NCI-H2196 treated with DMSO at 0.1 percent for 48 hours (cell line): ENCODE results near the gene NUP205.

ENCODE experiments used
- DNase-seq: peaks from one replicate; lab custom pipeline; 2025; ENCODE audit not compliant: unreplicated experiment; lab: John Stamatoyannopoulos, UW

Gene NUP205

GRCh38 chr7:135557455-135558336, at the start of gene NUP205:
Gene NUP205 (plus strand): TSS chr7:135557917. CDS start chr7:135557945, 28 bp downstream.
- peak; percentile 77 for DNase-seq

GRCh38 chr7:135508883-135509588, 48.7 kb upstream of the NUP205 start:
- no peak for DNase-seq

- DNase-seq = no peak
Observed at GRCh38 chr7:135509589-135509838, 48.2 kb upstream of the NUP205 start.

GRCh38 chr7:135509839-135510591, 47.7 kb upstream of the NUP205 start, which contains the start of gene CNOT4:
Gene CNOT4 (minus strand): TSS chr7:135510102. CDS start chr7:135438331, 71,771 bp downstream.
- DNase-seq = peak; percentile 95

- DNase-seq = no peak
Observed at GRCh38 chr7:135510592-135511183, 47.0 kb upstream of the NUP205 start.

- peak; percentile 32 for DNase-seq
Observed at GRCh38 chr7:135512135-135512887, 45.4 kb upstream of the NUP205 start.

GRCh38 chr7:135514856-135515255, 42.9 kb upstream of the NUP205 start:
- DNase-seq = peak; percentile 17

GRCh38 chr7:135517060-135517459, 40.7 kb upstream of the NUP205 start:
- no peak for DNase-seq

- DNase-seq = no peak
Observed at GRCh38 chr7:135518748-135519147, 39.0 kb upstream of the NUP205 start.

GRCh38 chr7:135519233-135519688, 38.5 kb upstream of the NUP205 start:
- no peak for DNase-seq

GRCh38 chr7:135519871-135520270, 37.8 kb upstream of the NUP205 start:
- DNase-seq = no peak

- no peak for DNase-seq
Observed at GRCh38 chr7:135522509-135522908, 35.2 kb upstream of the NUP205 start.

GRCh38 chr7:135523146-135523545, 34.6 kb upstream of the NUP205 start:
- no peak for DNase-seq

GRCh38 chr7:135525426-135525825, 32.3 kb upstream of the NUP205 start:
- DNase-seq = no peak

- no peak for DNase-seq
Observed at GRCh38 chr7:135527025-135527424, 30.7 kb upstream of the NUP205 start.

GRCh38 chr7:135536150-135536549, 21.6 kb upstream of the NUP205 start:
- no peak for DNase-seq

- DNase-seq = no peak
Observed at GRCh38 chr7:135537453-135537852, 20.3 kb upstream of the NUP205 start.

GRCh38 chr7:135537905-135538304, 19.8 kb upstream of the NUP205 start:
- no peak for DNase-seq

GRCh38 chr7:135538376-135538775, 19.3 kb upstream of the NUP205 start:
- no peak for DNase-seq

GRCh38 chr7:135539629-135540028, 18.1 kb upstream of the NUP205 start:
- DNase-seq = no peak
